HG03457 (cell line): ENCODE results near the gene ZSWIM5.
"Not testable (repeated sequence)": the region's sequence is repeated elsewhere in the genome, so short reads cannot be mapped to it uniquely, and the experiment has no call there.

Experiments used
- ATAC-seq: cut with Tn5 transposase; IDR thresholded peaks from one replicate; pipeline ENCODE4 v1.9.1; 2021; ENCODE audit warnings: moderate number of reproducible peaks; ENCODE audit not compliant: unreplicated experiment

The ZSWIM5 gene

GRCh38 chr1:45148209-45148825, 58.1 kb downstream of the ZSWIM5 start:
- ATAC-seq: no peak

GRCh38 chr1:45146833-45147232, 59.6 kb downstream of the ZSWIM5 start:
- ATAC-seq: no peak

GRCh38 chr1:45141247-45142003, 65.0 kb downstream of the ZSWIM5 start:
- no peak for ATAC-seq

GRCh38 chr1:45136984-45137383, 69.4 kb downstream of the ZSWIM5 start:
- ATAC-seq: no peak

GRCh38 chr1:45135316-45135715, 71.1 kb downstream of the ZSWIM5 start:
- no peak for ATAC-seq

GRCh38 chr1:45134461-45134873, 71.9 kb downstream of the ZSWIM5 start:
- no peak for ATAC-seq

GRCh38 chr1:45132719-45133118, 73.7 kb downstream of the ZSWIM5 start:
- not testable (repeated sequence) for ATAC-seq

GRCh38 chr1:45123358-45123757, 83.0 kb downstream of the ZSWIM5 start:
- ATAC-seq: no peak

- no peak for ATAC-seq
Measured at GRCh38 chr1:45122724-45123123, 83.7 kb downstream of the ZSWIM5 start.

- ATAC-seq: no peak
Measured at GRCh38 chr1:45117766-45118165, 88.6 kb downstream of the ZSWIM5 start.

GRCh38 chr1:45116820-45117219, 89.6 kb downstream of the ZSWIM5 start:
- no peak for ATAC-seq

- no peak for ATAC-seq
Measured at GRCh38 chr1:45116340-45116739, 90.1 kb downstream of the ZSWIM5 start.

GRCh38 chr1:45115198-45115597, 91.2 kb downstream of the ZSWIM5 start:
- ATAC-seq: not testable (repeated sequence)

GRCh38 chr1:45112661-45113060, 93.7 kb downstream of the ZSWIM5 start:
- ATAC-seq: no peak

- ATAC-seq: no peak
Measured at GRCh38 chr1:45111239-45111638, 95.2 kb downstream of the ZSWIM5 start.

GRCh38 chr1:45107782-45108181, 98.6 kb downstream of the ZSWIM5 start:
- ATAC-seq: no peak

- not testable (repeated sequence) for ATAC-seq
Measured at GRCh38 chr1:45106864-45107263, 99.5 kb downstream of the ZSWIM5 start.

GRCh38 chr1:45106156-45106545, 100.3 kb downstream of the ZSWIM5 start:
- ATAC-seq: not testable (repeated sequence)

- not testable (repeated sequence) for ATAC-seq
Measured at GRCh38 chr1:45105486-45106155, 100.8 kb downstream of the ZSWIM5 start.

- no peak for ATAC-seq
Measured at GRCh38 chr1:45103534-45103933, 102.9 kb downstream of the ZSWIM5 start.

- no peak for ATAC-seq
Measured at GRCh38 chr1:45101947-45102346, 104.5 kb downstream of the ZSWIM5 start.

GRCh38 chr1:45101528-45101927, 104.9 kb downstream of the ZSWIM5 start:
- ATAC-seq: not testable (repeated sequence)
